Measurements from ENCODE around the gene ROR1. TPM values are rescaled to one million over a fixed set of nuclear protein-coding genes. Genes with fewer than 3 reads are reported as not detected.
A peak's percentile ranks its signal among the peaks of the same experiment; 100 is the strongest.

The ROR1 gene
- total and polyA plus RNA-seq, 9 of the 15 experiments (the other 6 are each of a cell fraction or from before 2014, with no cell fraction given), result 0.02 TPM; not detected in 8

- no TSS peak for BruUV-seq (replicated peaks)
- DNase-seq (ENCODE audit: extremely low read depth in 1 of 4, low spot score in 3 of 4) (no peak), ATAC-seq (no peak), FAIRE-seq (no peak)
- H3K4me1 ChIP-seq (replicated peaks in 1 of 2; ENCODE audit: control insufficient read depth in 2 of 2, insufficient read depth in 2 of 2, low read length in 2 of 2), result peaks cover 0 to 4% of the 10 kb centered on the region in 2 experiments; a peak in 1 of 5 replicates
- CTCF ChIA-PET (ENCODE audit: low intra/inter-chr PET ratio), result no interaction called here
- intact Hi-C loops (cut with micrococcal nuclease), result no loop called here
- peaks cover 0 to 14% of the 10 kb centered on the region in 2 experiments; a peak in 2 of 5 replicates for H3K27me3 ChIP-seq (ENCODE audit: control insufficient read depth in 2 of 2, insufficient read depth in 2 of 2, low read length in 2 of 2)
- H3K4me2 ChIP-seq (ENCODE audit: insufficient read depth, low read length), result no peak overlapping the region
- no peak overlapping the region for H3K4me3 ChIP-seq
- H3K27ac ChIP-seq (ENCODE audit: extremely low read depth, low read depth, low read length), result no peak overlapping the region
- no peaks in the 10 kb centered on the region for H3K79me2 ChIP-seq (ENCODE audit: control insufficient read depth, insufficient read depth, low read length)
- POLR2A ChIA-PET, result no interaction called here
- no peaks in the 10 kb centered on the region for H4K20me1 ChIP-seq (replicated peaks; ENCODE audit: control insufficient read depth, insufficient read depth, low read length)
- 25% methylated on average over 1 of the region's 1 CpG for WGBS (ENCODE audit: insufficient coverage, low coverage, missing lambda C conversion rate)
- no peak for TF ChIP-seq SMC3 (conservative IDR thresholded peaks at IDR 0.05; ENCODE audit: insufficient read depth, low read depth, low read length)
- peak; percentile 9; the same call in 1 of the 2 replicates for TF ChIP-seq C11orf30 (IDR thresholded peaks at IDR 0.05; ENCODE audit: low read depth)
- TF ChIP-seq GTF2B (IDR thresholded peaks at IDR 0.05; ENCODE audit: extremely low read depth, insufficient read length), result no peak
- no peak for TF ChIP-seq PTRF (tag; IDR thresholded peaks at IDR 0.05)
- no peak for TF ChIP-seq ILF3 (IDR thresholded peaks at IDR 0.05; ENCODE audit: borderline replicate concordance)
- no peak for TF ChIP-seq ZNF449 (CRISPR knock-in tag; IDR thresholded peaks at IDR 0.05)
- TF ChIP-seq MAFK (IDR thresholded peaks at IDR 0.05; ENCODE audit: low read length), result 0 out of 2 replicates have a peak, but pooled peaks have one; percentile 9
- TF ChIP-seq FOXP4 (CRISPR knock-in tag; IDR thresholded peaks at IDR 0.05; ENCODE audit: borderline replicate concordance), result no peak
- TF ChIP-seq NR2F6 (CRISPR knock-in tag; IDR thresholded peaks at IDR 0.05), result no peak
- TF ChIP-seq PRMT5 (CRISPR knock-in tag; IDR thresholded peaks at IDR 0.05), result no peak
- no peak for TF ChIP-seq MEF2A (IDR thresholded peaks at IDR 0.05; ENCODE audit: control insufficient read depth, low read depth, low read length)
- H3K9me1 ChIP-seq (ENCODE audit: control insufficient read depth, insufficient read depth, low read length), result no peaks in the 10 kb centered on the region
- in situ Hi-C loops (cut with MboI), result no loop called here
- H3K36me3 ChIP-seq (ENCODE audit: control insufficient read depth, insufficient read depth, low read length), result no peaks in the 10 kb centered on the region
- no peak overlapping the region for H2AFZ ChIP-seq (ENCODE audit: low read depth, low read length)
- no peak overlapping the region for H3K9ac ChIP-seq (ENCODE audit: insufficient read depth in 1 of 2, low read depth in 2 of 2, low read length in 2 of 2)
- no peaks in the 10 kb centered on the region for H3K9me3 ChIP-seq (replicated peaks; ENCODE audit: control insufficient read depth, insufficient read depth, low read depth, low read length)
Observed at GRCh38 chr1:64200064-64200463, 426.2 kb downstream of the ROR1 start.
